Chondrocyte (in vitro differentiated cells): ENCODE measurements around the gene ZDHHC14. TPM values are rescaled to one million over a fixed set of nuclear protein-coding genes. Genes with fewer than 3 reads are reported as not detected.

Experiments
- DNase-seq: peaks from one replicate; pipeline ENCODE4 v3.0.0; 2021; ENCODE audit warnings: mixed read lengths, low spot score
- H3K27ac Mint-ChIP-seq: one replicate; pipeline ENCODE4 v1.8.0; 2021; ENCODE audit warnings: mild to moderate bottlenecking, moderate library complexity, mixed read lengths; ENCODE audit not compliant: unreplicated experiment
- H3K27me3 Mint-ChIP-seq: 2 replicates; pipeline ENCODE4 v1.8.0; 2021; ENCODE audit warnings: low read depth, mixed read lengths
- H3K36me3 Mint-ChIP-seq: 2 replicates; pipeline ENCODE4 v1.8.0; 2021; ENCODE audit warnings: low read depth, mixed read lengths
- H3K4me1 Mint-ChIP-seq: 2 replicates; pipeline ENCODE4 v1.8.0; 2021; ENCODE audit warnings: low read depth, mild to moderate bottlenecking, mixed read lengths
- H3K4me3 Mint-ChIP-seq: one replicate; pipeline ENCODE4 v1.8.0; 2021; ENCODE audit warnings: mild to moderate bottlenecking, moderate library complexity, mixed read lengths; ENCODE audit not compliant: unreplicated experiment
- H3K9me3 Mint-ChIP-seq: 2 replicates; pipeline ENCODE4 v1.8.0; 2021; ENCODE audit warnings: low read depth, mixed read lengths
- CTCF ChIP-seq: fragments of 200-600 bp; sonication (generic); IDR thresholded peaks from 2 replicates; pipeline ENCODE4 v1.5.0; 2021; ENCODE audit warnings: antibody characterized with exemption, mild to moderate bottlenecking, moderate library complexity
- total RNA-seq: library from RNA; stranded (reverse); gene quantifications from 3 replicates; pipeline ENCODE4 v1.2.1, GENCODE V29; 2021

ZDHHC14 gene
- total RNA-seq, 1 donor from 2014 or later, result 8.4 TPM

DNA sequence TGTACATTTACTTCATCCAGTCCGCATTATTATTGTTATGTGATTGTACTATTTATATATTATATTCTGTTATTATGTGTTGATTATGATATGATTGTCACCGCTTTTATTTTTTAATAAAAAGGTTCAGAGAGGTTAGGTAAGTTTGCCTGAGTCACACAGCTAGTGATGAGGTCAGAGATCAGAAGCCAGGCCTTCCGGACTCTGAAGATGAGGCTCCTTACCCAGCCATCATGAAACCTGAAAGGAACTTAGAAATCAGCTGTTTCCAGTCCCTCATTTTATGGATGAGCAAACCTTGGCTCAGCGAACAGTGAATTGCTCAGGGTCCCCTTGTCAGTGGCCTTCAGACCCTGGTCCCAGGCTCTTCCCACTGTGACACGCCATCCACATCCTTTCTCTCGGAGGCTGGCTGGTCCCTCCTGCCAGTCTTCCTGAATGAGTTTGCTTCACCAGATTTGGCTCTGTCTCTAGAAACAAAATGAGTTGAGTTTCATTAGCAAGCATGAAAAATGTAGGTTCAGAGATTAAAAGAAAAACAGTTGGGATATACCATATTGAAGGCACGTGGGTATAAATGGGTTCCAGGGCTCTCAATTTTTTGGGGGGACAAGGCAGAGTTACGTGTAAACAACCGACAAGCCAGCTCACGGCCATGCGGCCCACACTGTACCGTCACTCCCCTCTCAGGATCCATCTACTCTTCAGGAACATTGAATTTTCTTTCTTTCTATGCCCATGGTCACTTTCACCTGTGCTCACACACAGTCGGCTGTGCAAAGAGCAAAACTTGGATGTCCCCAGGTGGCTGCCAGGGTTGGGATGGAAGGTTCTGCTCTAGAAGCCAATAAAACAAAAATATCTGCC is 132.9 kb downstream of the ZDHHC14 start:
- no peak for TF ChIP-seq CTCF
- no peak for DNase-seq
- Mint-ChIP-seq H3K27me3 (no peaks in the 10 kb centered on the region), H3K9me3 (peaks cover 3% of the 10 kb centered on the region), H3K36me3 (peaks cover 3% of the 10 kb centered on the region), H3K27ac (no peak overlapping the region), H3K4me3 (no peak overlapping the region), H3K4me1 (peaks cover 11% of the 10 kb centered on the region)

DNA sequence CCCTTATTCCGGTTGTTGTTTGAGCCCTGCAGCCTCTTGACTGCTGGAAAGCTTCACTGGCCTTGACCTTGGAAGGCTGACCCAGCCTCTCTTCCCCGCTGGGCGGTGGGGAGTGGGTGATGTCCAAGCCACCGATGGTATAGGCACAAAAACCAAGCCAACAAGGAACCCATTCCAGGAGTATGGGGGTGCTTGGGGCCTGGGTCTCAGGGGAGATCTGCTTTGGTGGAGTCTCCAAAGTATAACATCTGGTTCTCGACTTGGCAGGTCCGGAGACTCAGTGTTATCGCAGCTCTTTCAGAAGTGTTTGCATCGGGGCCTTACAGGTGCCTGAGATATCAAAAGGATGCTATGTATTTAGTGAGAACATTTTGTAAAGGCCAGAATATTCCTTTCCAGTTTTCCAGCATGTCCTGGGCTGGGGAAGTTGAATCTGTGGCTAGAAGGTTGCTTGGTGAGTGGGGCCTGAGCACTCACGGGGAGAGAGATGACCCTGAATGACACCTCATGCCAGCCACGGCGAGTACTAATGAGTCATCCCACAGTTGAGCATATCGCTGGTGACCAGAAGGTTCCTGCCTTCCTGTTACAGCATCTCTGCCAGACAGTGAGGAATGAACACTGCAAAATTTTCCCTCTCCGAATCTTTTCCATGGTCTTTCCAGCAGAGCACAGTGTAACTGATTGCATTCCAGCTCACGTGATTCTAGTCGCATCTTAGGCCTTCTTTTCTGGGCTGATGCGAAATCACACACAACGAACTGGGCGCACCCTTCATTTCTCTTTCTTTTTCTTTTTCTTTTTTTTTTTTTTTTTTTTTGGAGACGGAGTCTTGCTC is 133.9 kb downstream of the ZDHHC14 start:
- H3K4me3 Mint-ChIP-seq, result no peak overlapping the region
- H3K27ac Mint-ChIP-seq, result no peak overlapping the region
- H3K27me3 Mint-ChIP-seq, result no peaks in the 10 kb centered on the region
- no peaks in the 10 kb centered on the region for H3K9me3 Mint-ChIP-seq
- H3K36me3 Mint-ChIP-seq, result no peaks in the 10 kb centered on the region
- no peak for TF ChIP-seq CTCF
- H3K4me1 Mint-ChIP-seq, result peaks cover 11% of the 10 kb centered on the region
- DNase-seq, result no peak

DNA sequence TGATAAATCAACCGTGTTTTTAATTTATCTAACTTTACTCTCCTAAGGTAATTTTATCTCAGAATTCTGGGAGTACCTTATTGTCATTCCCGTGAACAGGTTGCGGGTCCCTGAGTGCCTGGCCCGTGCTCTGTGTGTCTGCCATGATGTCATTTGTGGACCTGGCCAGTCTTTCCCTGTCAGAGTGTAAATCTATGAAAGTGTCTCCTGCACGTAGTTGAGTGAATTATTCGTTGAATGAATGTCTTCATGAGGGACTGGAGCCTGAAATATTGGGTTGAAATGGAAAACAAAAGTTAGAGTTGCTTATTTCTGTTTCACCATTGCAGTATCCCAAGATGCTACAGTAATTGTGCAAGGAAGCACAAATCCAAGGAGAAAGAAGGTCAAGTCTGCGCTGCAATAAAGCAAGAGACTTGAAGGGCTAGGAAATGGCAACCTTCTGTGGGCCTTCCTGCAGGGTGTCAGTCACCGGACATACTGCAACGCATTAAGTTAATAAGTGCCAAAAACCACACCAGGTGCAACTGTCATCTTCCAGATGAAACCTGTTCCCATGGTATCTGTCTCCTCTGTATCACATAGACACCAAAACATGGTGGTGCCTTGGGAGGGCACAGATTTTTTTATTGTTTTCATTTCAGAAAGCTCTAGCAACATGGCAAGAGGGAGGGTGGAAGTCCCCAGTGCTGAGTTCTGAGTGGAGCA is 135.5 kb downstream of the ZDHHC14 start:
- Mint-ChIP-seq H3K27me3 (no peaks in the 10 kb centered on the region), H3K36me3 (no peaks in the 10 kb centered on the region), H3K4me3 (no peak overlapping the region), H3K4me1 (peaks cover 11% of the 10 kb centered on the region), H3K9me3 (no peaks in the 10 kb centered on the region), H3K27ac (no peak overlapping the region)
- no peak for TF ChIP-seq CTCF
- no peak for DNase-seq

DNA sequence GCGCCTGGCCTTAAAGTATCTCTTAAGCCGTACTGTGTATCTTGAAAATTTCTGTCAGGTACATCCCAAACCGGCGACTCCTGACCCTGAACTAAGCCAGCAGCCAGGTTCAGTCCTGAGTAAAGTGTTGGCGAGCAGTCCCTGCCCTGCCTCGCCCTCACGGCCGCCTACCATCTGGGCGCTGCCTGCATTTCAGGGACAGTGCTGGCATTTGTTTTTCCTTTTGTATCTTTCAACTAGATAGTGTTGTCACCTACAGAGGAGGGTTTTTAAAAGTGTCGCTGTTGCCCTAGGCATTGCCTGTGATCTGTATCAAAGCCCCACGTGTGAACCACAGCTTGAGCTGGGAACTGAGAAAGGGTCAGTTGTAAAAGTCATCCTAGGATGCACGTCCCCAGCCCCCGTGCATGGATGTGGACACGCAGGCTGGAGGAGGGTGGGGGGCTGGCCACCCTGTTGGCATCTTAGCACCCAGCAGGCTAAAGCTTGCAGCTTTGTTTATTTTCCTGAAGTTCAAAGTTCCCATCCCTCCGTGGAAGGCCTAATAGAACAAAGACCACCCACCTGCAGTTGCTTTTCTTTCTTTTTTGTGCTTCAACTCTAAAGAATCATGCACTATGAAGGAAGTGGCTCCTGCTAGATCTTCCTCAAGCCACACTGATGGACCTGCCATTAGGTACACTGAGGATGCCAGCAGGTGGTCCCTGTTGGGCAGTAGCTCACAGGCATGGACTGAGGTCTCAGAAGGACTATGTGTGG is 136.8 kb downstream of the ZDHHC14 start:
- no peak for TF ChIP-seq CTCF
- Mint-ChIP-seq H3K27me3 (no peaks in the 10 kb centered on the region), H3K4me3 (no peak overlapping the region), H3K9me3 (no peaks in the 10 kb centered on the region), H3K27ac (no peak overlapping the region), H3K4me1 (peaks cover 11% of the 10 kb centered on the region), H3K36me3 (no peaks in the 10 kb centered on the region)
- no peak for DNase-seq
